NCI-H2029 treated with DMSO at 0.1 percent for 48 hours (cell line): ENCODE results near the gene FHAD1.

Source experiments
- DNase-seq: peaks from one replicate; lab custom pipeline; 2025; lab: John Stamatoyannopoulos, UW

Gene FHAD1

DNA sequence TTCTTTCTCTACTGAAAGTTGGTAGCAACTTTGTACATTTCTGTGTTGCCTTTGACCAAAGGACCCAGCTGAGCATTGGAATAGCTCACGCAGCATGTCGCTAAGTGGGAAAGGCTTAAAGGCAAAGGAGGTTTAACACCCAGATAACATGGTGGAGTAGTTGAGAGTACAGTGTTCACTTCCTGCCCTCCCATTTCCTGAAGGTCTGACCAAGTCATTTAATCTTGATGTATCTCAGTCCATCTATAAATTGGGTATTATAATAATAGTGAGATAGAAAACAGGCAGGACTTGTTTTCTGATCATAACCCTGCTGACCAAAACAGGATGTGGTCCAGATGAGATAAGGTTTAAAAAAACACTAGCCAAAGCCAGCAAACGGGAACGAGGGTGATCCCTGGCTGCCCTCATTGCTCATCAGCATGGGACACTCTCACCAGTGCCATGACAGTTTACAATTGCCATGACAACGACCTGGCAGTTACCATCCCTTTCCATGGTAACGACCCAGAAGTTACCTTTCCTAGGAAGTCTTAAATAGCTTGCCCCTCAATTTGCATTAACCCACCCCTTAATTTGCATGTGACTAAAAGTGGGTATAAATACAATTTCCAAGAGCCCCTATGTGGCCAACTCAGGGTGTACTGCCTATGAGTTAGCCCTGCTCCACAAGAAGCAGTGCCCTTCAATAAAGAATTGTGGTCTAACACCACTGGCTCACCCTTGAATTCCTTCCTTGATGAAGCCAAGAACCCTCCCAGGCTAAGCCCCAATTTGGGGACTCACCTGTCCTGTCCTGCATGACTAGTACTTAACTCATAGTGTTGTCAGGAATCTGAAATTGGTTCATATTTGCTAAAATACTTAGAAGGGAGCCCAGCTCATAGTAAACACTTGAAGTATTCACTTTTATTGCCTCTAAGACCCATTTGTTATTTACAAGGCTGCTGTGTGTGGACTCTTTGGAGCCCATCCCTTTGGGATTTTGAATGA, 28.4 kb upstream of the FHAD1 start:
- no peak for DNase-seq

GRCh38 chr1:15219280-15220023, 27.6 kb upstream of the FHAD1 start:
- no peak for DNase-seq

DNA sequence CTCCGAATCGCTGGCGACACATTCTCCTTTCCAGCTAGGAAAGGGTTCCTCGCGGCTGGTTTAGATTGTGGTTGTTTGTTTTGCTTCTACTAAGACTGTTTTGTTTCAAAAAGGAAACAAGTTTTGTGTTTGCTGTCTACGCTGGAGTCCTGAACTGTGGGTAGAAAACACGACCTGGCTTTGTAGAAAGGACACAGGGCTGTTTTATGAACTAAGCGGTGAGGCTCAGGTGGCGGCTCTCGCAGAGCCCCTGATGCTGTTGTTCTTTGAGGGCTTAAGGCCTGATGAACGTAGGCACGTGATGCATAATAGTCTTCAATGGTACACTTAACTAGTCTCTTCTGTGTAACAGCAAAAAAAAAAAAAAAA, 27.0 kb upstream of the FHAD1 start:
- DNase-seq = no peak

GRCh38 chr1:15220825-15221431, 26.1 kb upstream of the FHAD1 start:
- DNase-seq = no peak

GRCh38 chr1:15222653-15223303, 24.2 kb upstream of the FHAD1 start:
- DNase-seq = no peak

DNA sequence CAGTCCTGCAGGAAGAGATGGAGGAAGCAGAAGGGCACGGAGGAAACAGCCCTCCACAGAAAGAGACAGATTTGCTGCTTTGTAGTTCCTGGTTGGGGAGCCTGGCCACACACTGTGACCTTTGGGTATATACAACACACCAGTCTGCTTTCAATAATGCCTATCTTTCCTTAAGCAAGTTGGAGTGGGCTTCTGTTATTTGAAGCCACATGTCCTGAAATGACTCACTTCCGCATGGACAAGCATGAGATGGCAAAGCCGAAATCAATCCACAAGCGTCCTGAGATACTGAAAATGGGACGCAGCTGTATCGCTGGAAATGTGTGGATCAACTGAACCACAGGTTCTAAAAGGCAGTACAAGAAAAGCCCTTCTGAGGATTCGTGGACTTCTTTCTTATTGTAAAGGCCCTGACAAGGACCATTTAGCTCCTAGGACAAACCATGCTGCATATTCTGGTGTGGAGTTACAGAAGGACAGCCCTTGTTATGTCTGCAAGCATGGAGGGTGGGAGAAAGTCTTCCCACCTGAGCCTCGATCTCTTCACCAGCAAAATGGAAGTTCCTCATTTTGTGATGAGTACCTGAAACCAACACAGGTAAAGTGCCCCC, 22.7 kb upstream of the FHAD1 start:
- DNase-seq = no peak

DNA sequence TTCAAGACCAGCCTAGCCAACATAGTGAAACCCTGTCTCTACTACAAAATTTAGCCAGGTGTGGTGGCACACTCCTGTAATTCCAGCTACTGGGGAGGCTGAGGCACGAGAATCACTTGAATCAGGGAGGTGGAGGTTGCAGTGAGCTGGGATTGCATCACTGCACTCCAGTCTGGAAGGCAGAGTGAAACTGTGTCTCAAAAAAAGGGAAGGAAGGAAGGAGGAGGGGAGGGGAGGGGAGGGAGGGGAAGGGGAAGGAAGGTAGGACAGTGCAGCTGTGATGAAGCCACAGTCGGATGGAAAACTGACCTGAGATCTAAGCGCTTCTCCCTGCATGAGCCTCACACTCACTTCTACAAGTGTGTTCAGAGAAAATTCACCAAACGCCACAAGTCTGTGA, 22.0 kb upstream of the FHAD1 start:
- DNase-seq = no peak

DNA sequence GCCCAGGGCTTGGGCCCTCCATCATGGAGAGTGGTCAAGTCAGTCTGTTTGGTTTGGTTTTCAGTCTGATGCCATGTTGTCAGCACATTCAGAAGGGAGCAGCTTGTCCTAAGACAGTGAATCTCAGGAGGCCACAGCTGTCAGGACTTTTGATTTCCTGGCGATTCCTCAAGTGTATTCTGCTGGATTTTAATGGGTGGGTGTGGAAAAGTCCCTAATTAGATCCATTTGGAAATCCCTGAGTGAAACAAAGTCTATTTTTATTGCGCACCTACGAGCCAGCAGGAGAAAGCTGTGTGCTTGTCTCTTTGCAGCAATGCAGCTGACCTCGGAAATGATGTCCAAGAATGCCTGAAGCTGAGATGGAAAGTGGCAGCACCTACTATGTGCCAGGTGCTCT, 21.6 kb upstream of the FHAD1 start:
- no peak for DNase-seq

DNA sequence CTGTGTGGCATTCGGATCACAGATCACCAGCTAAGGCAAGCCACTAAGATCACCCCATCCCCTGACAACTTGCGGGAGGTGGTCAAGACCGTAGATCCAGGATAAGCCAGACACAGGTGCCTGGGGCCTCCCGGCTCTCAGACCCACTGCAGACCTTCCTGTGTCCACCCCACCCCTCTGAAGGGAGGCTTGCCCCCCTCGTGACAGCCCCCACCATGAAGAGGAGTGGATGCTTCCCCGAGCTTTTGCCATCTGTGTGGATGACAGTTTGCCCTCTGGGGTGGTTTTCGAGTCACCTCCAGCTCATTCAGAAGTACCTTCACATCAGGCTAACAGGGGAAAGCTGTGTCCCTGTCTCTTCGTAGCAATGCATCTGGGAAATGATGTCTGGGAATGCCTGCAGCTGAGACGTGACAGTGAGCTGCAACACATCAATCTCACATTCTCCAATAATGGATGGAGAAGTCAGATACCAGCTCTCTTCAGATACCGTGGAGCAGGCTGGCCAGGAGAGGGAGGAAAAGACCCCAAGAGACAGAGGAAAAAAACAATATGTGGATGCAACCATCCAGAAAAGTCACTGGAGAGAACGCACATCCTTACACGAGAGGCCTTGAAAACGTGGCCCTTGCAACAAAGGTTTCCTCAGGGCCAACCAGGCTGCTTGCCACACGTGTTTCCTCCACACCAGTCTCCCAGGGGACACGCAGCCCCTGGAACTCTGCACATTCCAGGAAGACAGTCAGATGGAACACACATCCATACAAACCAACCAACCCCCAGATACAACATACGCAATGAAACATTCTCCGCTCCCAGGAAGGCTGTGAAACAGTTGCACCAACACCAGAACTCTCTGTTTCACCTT, 20.4 kb upstream of the FHAD1 start:
- no peak for DNase-seq

DNA sequence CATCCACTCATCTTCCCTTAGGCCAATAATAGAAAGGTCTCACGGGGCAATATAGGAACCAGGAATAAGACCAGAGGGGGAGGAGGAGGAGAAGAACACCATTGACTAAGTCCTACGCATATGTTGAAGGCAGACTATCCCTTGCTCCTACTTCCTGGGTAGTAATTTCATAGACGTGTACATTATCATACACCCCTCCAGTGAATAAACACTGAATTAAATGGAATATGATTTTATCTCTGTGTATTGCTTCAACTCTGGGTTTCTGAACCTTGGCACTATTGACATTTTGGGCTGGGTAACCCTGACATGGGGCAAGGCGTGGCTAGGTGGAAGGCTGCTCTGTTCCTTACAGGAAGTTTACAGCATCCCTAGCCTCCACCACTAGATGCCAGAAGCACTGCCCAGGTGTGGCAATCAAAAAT, 17.3 kb upstream of the FHAD1 start:
- no peak for DNase-seq

DNA sequence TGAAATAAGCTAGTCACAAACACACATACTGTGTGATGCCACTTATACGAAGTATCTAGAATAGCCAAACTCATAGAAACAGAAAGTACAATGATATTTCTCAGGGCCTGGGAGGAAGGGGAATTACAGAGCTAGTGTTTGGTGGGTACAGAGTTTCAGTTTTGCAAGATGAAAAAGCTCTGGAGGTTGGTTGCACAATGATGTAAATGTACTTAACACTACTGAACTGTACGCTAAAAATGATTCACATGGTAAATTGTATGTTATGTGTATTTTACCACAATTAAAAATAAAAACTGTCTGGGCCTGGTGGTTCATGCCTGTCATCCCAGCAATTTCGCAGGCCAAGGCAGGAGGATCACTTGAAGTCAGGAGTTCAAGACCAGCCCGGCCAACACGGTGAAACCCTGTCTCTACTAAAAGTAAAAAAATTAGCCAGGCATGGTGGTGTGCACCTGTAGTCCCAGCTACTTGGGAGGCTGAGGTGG, 15.3 kb upstream of the FHAD1 start:
- no peak for DNase-seq

DNA sequence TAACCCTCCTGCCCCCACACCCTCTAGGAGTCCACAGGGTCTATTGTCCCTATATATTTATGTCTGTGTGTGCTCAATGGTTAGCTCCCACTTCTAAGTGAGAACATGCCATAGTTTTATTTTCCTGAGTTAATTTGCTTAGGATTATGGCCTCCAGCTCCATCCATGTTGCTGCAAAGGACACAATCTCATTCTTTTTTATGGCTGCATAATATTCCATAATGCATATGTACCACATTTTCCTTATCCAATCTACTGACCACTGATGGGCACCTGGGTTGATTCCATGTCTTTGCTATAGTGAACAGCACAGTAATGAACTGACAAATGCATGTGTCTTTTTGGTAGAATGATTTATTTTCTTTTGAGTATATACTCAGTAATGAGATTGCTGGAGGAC, 13.3 kb upstream of the FHAD1 start:
- DNase-seq = no peak

DNA sequence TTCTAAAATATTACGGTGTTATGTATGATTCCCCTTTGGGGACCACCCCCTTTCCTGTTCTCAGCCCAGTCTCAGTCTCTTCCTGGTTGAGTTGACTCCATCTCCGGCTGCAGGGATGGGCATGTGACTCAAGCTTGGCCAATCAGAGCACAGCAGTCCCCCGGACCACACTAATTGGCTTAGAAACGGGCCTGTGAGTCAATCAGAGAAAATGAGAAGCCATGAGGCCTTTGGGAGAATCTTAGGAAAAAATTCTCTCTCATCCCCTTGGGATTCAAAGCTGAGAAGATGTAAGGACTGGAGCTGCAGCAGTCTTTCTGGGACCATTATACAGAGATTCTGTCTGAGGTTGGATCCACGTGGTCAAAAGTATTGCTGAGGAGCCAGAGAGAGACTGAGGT, 10.7 kb upstream of the FHAD1 start:
- DNase-seq = no peak

GRCh38 chr1:15236746-15237145, 10.3 kb upstream of the FHAD1 start:
- no peak for DNase-seq

GRCh38 chr1:15238789-15239188, 8.2 kb upstream of the FHAD1 start:
- no peak for DNase-seq

GRCh38 chr1:15242766-15243165, 4.3 kb upstream of the FHAD1 start:
- no peak for DNase-seq

DNA sequence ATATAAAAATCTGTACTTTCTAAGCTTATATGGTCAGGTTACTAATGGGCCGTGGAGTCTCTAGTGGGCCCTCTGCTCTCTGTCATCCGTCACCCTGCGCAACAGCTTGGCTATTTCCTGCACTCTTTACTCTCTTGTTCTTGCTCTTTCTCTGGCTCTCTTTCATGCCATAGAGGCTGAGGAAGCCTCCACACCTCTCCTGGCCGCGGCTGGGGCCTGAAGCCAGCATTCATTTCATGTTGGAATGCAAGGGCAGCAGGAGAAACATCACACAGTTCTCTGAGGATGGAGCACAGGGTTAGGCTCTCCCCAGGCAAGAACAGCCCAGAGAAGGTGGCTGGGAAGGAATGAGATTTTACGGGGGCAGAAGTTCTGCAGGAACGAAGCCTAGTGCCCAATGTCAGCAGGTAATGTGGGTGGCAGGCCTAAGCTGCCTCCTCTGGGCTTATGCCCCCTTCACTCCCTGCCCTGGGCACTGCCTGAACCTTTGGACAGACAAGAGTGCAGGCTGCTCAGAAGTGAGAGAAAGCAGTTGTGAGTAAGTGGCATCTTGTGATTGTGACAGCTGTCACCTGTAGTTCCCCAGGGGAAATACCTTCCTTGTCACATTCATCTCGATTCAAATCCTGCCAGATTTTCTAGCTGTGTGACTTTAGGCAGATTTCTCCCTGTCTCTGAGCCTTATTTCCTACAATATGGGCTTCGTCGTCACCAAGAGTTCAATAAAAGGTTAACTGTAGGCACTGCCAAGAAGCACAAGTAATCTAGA, 3.6 kb upstream of the FHAD1 start:
- no peak for DNase-seq

DNA sequence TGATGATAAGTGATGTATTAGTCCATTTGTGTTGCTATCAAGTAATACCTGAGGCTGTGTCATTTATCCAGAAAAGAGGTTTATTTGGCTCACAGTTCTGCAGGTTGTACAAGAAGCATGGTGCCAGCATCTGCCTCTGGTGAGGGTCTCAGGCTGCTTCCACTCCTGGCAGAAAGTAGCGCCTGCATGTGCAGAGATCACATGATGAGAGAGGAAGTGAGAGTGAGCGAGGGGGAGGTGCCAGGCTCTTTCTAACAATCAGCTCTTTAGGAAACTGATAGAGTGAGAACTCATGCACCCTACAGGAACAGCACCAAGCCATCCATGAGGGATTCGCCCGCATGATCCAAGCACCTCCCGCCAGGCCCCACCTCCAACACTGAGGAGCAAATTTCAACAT, 2.2 kb upstream of the FHAD1 start:
- no peak for DNase-seq

DNA sequence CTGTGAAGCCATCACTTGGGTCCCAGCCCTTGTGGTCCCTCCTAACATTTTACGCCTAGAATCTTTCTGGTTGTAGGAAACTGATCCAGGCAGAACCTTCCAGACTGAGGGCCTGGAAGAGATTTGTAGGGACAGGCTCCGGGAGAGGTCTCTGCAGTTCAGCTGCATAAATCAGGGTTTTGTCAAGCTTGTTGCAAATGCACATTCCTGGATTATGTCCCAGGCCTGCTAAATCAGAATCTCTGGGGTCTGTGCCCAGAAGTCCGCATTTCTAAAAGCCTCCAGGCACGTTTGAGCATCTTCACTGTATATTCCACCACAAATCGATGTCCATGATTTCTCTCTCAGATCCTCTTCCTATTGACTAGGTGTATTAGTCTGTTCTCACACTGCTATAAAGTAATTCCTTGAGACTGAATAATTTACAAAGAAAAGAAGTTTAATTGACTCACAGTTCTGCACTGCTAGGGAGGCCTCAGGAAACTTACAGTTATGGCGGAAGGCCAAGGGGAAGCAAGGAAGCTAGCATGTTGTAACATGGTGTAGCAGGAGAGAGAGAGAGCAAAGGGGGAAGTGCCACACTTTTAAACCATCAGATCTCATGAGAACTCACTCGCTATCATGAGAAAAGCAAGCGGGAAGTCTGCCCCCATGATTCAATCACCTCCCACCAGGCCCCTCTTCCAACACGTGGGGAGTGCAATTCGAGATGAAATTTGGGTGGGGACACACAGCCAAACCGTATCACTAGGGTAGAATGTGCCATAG, 1.2 kb upstream of the FHAD1 start:
- no peak for DNase-seq
